Smooth muscle cell of the pulmonary artery (primary cell): ENCODE results near the gene GRIA1. TPM values are rescaled to one million over a fixed set of nuclear protein-coding genes. Genes with fewer than 3 reads are reported as not detected.

Source experiments
- total RNA-seq: library from RNA; depleted of rRNA; stranded (reverse); fragments of >200 nt; gene quantifications from 2 replicates; pipeline ENCODE4 v1.2.3, GENCODE V29; 2014

The GRIA1 gene
- 0.23 and 2.4 TPM in 2 replicates for total RNA-seq

DNA sequence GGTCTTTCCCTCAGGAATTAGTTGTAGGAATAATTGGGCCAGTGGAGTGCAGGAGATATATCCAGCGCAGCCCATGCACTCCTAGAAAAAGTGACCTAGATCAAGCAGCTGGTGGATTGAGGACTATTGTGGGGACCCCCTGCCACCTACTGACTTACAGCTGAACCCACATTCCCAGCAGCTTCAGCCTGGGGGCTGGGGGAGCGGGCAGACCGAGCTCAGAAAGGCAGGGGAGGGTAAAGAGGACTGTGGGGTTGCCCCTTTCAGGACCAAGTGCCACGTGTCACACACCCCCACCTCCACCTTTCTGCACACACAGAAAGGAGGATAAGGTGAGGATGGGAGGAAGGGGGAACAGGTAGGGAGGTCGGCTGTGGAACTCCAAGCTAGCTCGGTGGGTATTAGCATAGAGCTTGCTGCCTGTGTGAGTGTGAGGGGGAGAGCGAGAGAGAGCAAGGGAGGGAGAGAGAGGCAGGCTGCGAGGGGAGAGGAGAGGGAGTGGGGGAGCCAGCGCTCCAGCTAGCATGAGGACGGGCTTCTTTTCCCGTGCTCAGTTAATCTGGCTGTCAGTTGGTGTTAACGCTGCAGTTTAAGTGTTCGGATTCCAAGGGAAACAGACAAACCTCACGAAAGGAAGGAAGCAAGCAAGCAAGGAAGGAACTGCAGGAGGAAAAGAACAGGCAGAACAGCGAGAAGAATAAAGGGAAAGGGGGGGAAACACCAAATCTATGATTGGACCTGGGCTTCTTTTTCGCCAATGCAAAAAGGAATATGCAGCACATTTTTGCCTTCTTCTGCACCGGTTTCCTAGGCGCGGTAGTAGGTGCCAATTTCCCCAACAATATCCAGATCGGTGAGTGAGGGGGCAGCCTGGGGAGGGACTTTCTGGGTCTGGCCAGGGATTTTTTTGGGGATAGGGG, at the start of gene GRIA1:
TSS of gene GRIA1 (plus strand) at position 553 of the 920 bp plus-strand sequence.

